ENCODE results near the gene NT5DC1.
"Not testable (repeated sequence)": the region's sequence is repeated elsewhere in the genome, so short reads cannot be mapped to it uniquely, and the experiment has no call there.

NT5DC1 gene

GRCh38 chr6:116280161-116280932 lies 179.7 kb downstream of the NT5DC1 start:
- no peak for DNase-seq

- DNase-seq: no peak
Observed at GRCh38 chr6:116280933-116281316, 180.3 kb downstream of the NT5DC1 start.

- no peak for DNase-seq
Observed at GRCh38 chr6:116282698-116283097, 182.0 kb downstream of the NT5DC1 start.

- DNase-seq: no peak
Observed at GRCh38 chr6:116283191-116283590, 182.5 kb downstream of the NT5DC1 start.

GRCh38 chr6:116284984-116285383 lies 184.3 kb downstream of the NT5DC1 start:
- DNase-seq: not testable (repeated sequence)

GRCh38 chr6:116286773-116287358 lies 186.2 kb downstream of the NT5DC1 start:
- no peak for DNase-seq

GRCh38 chr6:116287689-116288282 lies 187.1 kb downstream of the NT5DC1 start:
- DNase-seq: no peak

- no peak for DNase-seq
Observed at GRCh38 chr6:116289876-116290275, 189.2 kb downstream of the NT5DC1 start.

GRCh38 chr6:116290799-116291198 lies 190.1 kb downstream of the NT5DC1 start:
- DNase-seq: no peak

- DNase-seq: no peak
Observed at GRCh38 chr6:116291701-116292396, 191.2 kb downstream of the NT5DC1 start.

- DNase-seq: no peak
Observed at GRCh38 chr6:116292553-116292952, 191.9 kb downstream of the NT5DC1 start.

GRCh38 chr6:116298273-116298672 lies 197.6 kb downstream of the NT5DC1 start:
- DNase-seq: no peak

- no peak for DNase-seq
Observed at GRCh38 chr6:116298973-116299372, 198.3 kb downstream of the NT5DC1 start.
